ENCODE measurements around the gene BMPR1B.

The BMPR1B gene

GRCh38 chr4:94757192-94758140 is at the start of gene BMPR1B:
TSS of gene BMPR1B (plus strand) at chr4:94757955. CDS start at chr4:95104425, 346,470 bp downstream.
- DNase-seq: no peak

GRCh38 chr4:94711635-94712034 is 46.1 kb upstream of the BMPR1B start:
- no peak for DNase-seq

DNA sequence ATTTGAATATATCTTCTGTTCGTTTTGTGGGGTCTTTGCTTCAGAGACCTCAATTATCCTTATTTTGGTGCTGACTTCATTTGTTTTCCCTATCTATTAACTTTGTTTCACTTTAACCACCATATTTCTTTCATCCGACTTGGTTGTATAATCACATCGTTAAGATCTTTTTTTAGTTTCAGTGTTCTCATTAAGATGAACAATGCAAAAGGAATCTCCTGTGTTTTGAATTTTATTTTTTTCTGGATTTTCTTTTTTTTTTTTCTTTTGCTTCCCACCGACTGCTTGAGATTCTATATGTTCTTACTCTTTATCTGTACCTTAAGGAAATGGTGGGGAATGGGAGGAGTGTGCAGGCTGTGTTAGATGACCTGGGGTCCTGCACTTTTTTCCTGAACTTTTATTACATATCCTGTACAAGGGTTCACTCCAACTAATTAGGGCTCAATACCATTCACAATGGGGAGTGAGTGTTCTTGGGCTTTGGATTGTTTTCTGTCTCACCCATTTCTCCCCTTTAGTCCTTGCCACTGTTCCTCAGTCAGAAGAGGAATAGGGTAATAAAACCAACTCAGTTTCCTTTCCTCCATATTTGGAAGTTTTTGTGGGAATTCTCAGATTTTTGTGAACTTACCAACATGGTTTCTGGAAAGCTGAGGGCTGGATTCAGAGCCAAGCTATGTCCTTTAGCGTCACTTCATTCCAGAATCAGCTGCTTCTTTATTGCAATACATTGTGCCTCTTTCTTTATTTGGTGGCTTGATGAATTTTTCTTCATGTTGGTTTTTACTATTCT is 43.2 kb upstream of the BMPR1B start:
- DNase-seq: no peak

- no peak for DNase-seq
These were observed 42.0 kb upstream of the BMPR1B start for GRCh38 chr4:94715726-94716125.

DNA sequence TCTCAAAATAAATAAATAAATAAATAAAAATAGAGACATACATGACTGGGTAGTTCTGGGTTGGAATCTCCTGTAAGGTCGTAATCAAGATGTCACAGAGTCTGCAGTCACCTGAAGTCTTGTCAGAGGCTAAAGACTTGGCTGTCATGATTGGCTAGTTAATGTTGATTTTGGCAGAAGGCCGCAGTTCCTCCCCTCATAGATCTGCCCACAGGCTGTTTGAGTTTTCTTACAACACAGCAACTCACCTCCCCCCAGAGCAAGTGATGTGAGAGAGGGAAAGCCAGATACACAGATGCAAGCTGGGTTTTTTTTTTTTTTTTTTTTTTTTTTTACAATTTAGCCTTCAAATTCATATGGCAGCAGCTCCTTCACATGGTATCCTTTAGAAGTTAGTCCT is 36.4 kb upstream of the BMPR1B start:
- DNase-seq: no peak

GRCh38 chr4:94722270-94722669 is 35.5 kb upstream of the BMPR1B start:
- no peak for DNase-seq

GRCh38 chr4:94722748-94723147 is 35.0 kb upstream of the BMPR1B start:
- DNase-seq: no peak

GRCh38 chr4:94724016-94724790 is 33.6 kb upstream of the BMPR1B start:
- DNase-seq: no peak

DNA sequence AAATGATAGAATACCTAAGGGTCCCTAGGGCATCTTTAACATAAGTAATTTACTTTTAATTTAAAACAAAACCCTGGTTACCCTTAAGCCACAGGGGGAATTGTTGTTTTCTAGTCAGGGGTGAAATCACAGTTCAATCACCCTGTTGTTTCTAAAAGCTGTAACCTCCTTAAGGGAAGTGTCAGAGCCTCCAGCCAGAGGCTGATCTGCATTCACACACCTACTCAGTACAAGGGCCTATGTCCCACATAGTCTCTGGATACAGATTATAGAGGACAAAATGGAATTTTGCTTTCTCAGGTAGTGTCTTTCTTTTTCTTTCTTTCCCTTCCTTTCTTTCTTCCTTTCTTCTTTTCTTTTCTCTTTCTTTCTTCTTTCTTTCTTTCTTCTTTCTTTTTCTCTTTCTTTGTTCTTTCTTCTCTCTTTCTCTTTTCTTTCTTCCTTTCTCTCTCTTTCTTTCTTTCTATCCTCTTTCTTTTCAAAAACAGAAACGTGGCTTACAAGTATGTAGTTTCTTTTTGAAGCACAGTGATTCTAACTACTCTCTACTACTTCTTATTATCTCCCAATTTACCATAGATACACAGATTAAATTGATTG is 31.1 kb upstream of the BMPR1B start:
- DNase-seq: no peak

GRCh38 chr4:94728056-94728766 is 29.5 kb upstream of the BMPR1B start:
- no peak for DNase-seq

- no peak for DNase-seq
These were observed 25.4 kb upstream of the BMPR1B start for GRCh38 chr4:94732358-94732698.

GRCh38 chr4:94739741-94740140 is 18.0 kb upstream of the BMPR1B start:
- DNase-seq: no peak

- DNase-seq: no peak
These were observed 16.5 kb upstream of the BMPR1B start for GRCh38 chr4:94741304-94741703.

DNA sequence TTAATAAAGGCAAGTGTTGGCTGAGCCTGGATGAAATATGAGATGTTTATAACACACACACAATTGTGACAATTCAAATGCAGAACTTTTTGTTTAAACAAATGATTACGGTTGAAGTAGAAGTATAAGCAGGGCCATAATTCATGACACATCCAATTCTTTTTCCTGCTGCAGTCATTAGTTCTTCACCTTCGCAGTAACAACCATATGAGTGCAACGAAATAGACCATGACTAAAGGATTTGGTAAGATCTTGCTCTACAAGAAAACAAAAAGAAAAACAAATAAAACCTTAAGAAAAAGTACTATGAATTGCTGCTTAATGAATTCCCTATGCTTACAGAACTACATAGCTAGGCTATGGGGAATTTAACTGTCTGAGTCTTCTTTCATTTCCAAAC is 13.9 kb upstream of the BMPR1B start:
- no peak for DNase-seq

GRCh38 chr4:94744850-94745249 is 12.9 kb upstream of the BMPR1B start:
- no peak for DNase-seq

- DNase-seq: no peak
These were observed 11.0 kb upstream of the BMPR1B start for GRCh38 chr4:94746746-94747145.

DNA sequence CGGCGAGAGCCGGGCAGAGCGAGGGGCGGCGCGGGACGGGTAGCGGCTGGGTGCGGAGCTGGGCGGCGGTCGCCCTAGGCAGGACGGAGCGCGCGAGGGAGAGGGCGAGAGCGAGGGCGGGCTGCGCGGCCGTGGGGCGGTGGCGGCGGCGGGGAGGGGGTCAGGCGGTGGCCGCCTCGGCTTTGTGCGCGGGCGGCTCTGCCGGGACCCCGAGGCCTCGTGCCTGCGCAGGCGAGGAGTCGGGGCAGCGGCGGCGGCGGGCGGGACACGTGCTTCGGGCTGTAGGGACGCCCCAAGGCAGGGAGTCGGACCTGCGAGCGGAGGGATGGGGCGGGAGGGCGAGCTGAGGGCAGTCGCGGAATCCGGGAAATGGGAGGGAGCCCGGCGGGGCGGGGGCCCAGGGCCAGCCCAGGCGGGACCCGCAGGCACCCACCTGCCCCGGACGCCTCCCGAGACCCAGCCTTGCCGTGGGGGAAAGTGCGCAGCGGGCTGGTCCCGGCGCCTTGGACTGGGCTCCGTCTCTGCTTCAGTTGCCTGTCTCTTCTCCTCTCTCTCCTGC is 465 bp downstream of the BMPR1B start:
- DNase-seq: no peak

- no peak for DNase-seq
These were observed 1.1 kb downstream of the BMPR1B start for GRCh38 chr4:94758700-94759399.

DNA sequence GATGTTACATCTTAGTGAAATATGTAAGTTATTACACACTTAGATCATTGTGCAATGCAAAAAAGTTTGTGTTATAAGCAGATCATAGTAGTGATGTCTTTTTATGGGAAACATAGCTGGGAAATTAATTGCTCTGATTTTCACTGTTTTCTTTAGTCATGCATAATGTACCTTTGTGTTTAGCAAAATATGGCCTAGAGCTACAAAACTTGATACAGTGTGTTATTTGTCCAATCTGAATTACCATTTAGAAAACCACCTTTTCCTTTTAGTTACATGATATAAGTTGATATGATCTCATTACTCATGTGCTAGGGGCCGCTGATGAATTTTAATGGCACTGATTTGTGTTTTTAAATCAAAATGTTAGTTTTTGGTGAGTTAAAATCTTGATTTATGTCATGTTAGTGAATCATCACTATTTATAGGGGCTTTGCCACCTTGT is 2.0 kb downstream of the BMPR1B start:
- DNase-seq: no peak

GRCh38 chr4:94762326-94762725 is 4.6 kb downstream of the BMPR1B start:
- no peak for DNase-seq

DNA sequence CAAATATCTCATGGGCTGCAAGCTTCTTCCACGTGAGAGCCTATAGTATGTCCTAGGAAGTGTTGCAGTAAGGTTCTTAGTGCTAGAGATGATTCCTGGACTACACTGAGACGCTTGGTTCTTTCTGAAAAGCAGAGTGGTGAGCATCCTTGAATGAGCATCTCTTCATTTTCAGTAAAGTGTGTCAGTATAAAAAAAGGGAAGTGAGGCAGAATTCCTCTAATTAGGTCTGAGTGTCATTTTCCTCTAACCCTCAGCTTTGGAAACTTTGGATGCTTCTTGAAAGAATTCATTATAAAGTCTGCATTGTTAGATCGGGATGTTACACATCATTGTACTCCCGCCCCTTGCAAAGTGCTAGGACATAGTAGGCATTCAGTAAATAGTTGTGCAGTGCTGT is 5.2 kb downstream of the BMPR1B start:
- DNase-seq: no peak
